ENCODE measurements around the gene JAM3.

DNA sequence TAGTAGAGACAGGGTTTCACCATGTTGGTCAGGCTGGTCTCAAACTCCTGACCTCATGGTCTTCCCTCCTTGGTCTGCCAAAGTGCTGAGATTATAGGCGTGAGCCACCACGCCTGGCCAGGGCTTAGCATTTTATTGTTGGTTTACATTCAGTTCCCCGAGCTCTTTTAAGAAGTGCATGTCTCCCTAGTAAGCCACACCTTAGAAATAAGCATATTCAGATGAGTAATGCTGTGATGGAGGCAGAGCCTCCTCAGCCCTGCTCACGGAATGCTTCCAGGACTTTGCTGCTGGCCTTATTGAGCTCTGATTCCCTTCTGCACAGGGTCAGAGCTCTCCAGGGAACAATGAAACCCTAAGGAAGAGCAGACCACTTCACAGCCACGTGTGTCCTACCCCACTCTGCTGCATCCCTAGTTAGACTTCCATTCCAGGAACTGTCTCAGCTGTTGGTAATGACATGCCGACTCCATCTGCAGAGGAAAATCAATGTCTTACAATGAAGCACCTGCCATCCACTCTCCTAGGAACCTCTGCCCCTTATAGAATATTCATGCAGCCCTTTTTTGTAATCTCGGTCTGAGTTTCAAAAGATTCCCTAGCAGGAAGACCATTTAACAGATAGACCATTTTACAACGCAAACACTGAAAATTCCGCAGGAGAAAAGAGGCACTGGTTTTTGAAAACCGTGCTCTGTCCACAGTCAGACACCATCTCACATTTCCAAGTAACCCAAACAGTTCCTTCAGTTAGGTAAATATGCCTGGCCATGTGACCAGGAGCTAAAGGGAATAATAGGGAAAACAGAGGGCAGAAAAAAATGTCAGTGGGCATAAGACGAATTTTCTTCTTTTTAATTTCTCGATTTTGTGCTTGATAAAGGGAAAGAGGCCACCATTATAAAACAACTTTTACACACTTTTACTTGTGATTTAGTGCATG, 1.7 kb upstream of the JAM3 start:
- TF ChIP-seq, protein P1, sequence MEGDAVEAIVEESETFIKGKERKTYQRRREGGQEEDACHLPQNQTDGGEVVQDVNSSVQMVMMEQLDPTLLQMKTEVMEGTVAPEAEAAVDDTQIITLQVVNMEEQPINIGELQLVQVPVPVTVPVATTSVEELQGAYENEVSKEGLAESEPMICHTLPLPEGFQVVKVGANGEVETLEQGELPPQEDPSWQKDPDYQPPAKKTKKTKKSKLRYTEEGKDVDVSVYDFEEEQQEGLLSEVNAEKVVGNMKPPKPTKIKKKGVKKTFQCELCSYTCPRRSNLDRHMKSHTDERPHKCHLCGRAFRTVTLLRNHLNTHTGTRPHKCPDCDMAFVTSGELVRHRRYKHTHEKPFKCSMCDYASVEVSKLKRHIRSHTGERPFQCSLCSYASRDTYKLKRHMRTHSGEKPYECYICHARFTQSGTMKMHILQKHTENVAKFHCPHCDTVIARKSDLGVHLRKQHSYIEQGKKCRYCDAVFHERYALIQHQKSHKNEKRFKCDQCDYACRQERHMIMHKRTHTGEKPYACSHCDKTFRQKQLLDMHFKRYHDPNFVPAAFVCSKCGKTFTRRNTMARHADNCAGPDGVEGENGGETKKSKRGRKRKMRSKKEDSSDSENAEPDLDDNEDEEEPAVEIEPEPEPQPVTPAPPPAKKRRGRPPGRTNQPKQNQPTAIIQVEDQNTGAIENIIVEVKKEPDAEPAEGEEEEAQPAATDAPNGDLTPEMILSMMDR (conservative IDR thresholded peaks at IDR 0.05), result no peak
- TF ChIP-seq EZH2 (IDR thresholded peaks at IDR 0.05; ENCODE audit: low read depth), result no peak
